Mesenchymal stem cell (in vitro differentiated cells and primary cell): ENCODE results near the gene MRGPRX1. TPM values are rescaled to one million over a fixed set of nuclear protein-coding genes. Genes with fewer than 3 reads are reported as not detected.

Experiments
- DNase-seq: peaks from one replicate; pipeline ENCODE4 v3.0.0-alpha.2; 2013
- H2AFZ ChIP-seq: one replicate; pipeline ENCODE4 v1.6.1; 2013; ENCODE audit warnings: low read depth, mild to moderate bottlenecking, control low read depth, inconsistent platforms, low read length, moderate library complexity
- H2AK5ac ChIP-seq: 2 replicates; pipeline ENCODE4 v1.6.1; 2013; ENCODE audit warnings: low read length, moderate library complexity, mild to moderate bottlenecking, inconsistent platforms; ENCODE audit not compliant: severe bottlenecking
- H2BK120ac ChIP-seq: one replicate; pipeline ENCODE4 v1.6.1; 2013; ENCODE audit warnings: low read depth, mild to moderate bottlenecking, inconsistent platforms, low read length, moderate library complexity
- H2BK12ac ChIP-seq, 2 experiments: one replicate each; pipeline ENCODE4 v1.6.1; 2013; ENCODE audit warnings: inconsistent platforms in 2 of 2, low read length in 2 of 2, mild to moderate bottlenecking in 2 of 2, moderate library complexity in 2 of 2, control low read depth in 1 of 2
- H2BK15ac ChIP-seq: one replicate; pipeline ENCODE4 v1.6.1; 2013; ENCODE audit warnings: mild to moderate bottlenecking, low read depth, inconsistent platforms; ENCODE audit not compliant: poor library complexity, severe bottlenecking
- H2BK5ac ChIP-seq: 2 replicates; pipeline ENCODE4 v1.6.1; 2013; ENCODE audit warnings: low read depth, mild to moderate bottlenecking, low read length, control low read depth, inconsistent platforms; ENCODE audit not compliant: poor library complexity, severe bottlenecking
- H3K14ac ChIP-seq, 2 experiments: one replicate each; pipeline ENCODE4 v1.6.1; 2013; ENCODE audit warnings: inconsistent platforms in 2 of 2, low read length in 2 of 2, control low read depth in 1 of 2, mild to moderate bottlenecking in 1 of 2, moderate library complexity in 1 of 2
- H3K18ac ChIP-seq, 2 experiments: one replicate each; pipeline ENCODE4 v1.6.1; 2013; ENCODE audit warnings: inconsistent platforms in 2 of 2, low read length in 2 of 2, control low read depth in 1 of 2, low read depth in 1 of 2, mild to moderate bottlenecking in 1 of 2
- H3K23ac ChIP-seq, 2 experiments: one replicate each; pipeline ENCODE4 v1.6.1; 2013; ENCODE audit warnings: inconsistent platforms in 2 of 2, low read length in 2 of 2, mild to moderate bottlenecking in 2 of 2, moderate library complexity in 2 of 2, control low read depth in 1 of 2
- H3K27ac ChIP-seq: 2 replicates; pipeline ENCODE4 v1.5.1; 2013; ENCODE audit warnings: mild to moderate bottlenecking, moderate library complexity, low read length, control low read depth, inconsistent platforms; ENCODE audit not compliant: poor library complexity, severe bottlenecking
- H3K27me3 ChIP-seq, 2 experiments: 2 replicates each; pipeline versions ENCODE4 v1.6.1 to v1.7.0; 2013; ENCODE audit warnings: low read length in 2 of 2, mild to moderate bottlenecking in 2 of 2, moderate library complexity in 2 of 2, control low read depth in 1 of 2, inconsistent platforms in 1 of 2; ENCODE audit not compliant: control insufficient read depth in 1 of 2, insufficient read depth in 1 of 2
- H3K36me3 ChIP-seq, 2 experiments: 2 replicates each; pipeline versions ENCODE4 v1.6.1 to v1.7.0; 2013; ENCODE audit warnings: low read length in 2 of 2, control low read depth in 1 of 2, inconsistent platforms in 1 of 2, low read depth in 1 of 2, mild to moderate bottlenecking in 1 of 2; ENCODE audit not compliant: insufficient read depth in 2 of 2, control insufficient read depth in 1 of 2
- H3K4ac ChIP-seq, 2 experiments: one replicate each; pipeline ENCODE4 v1.6.1; 2013; ENCODE audit warnings: inconsistent platforms in 2 of 2, low read length in 2 of 2, mild to moderate bottlenecking in 2 of 2, moderate library complexity in 2 of 2, control low read depth in 1 of 2, low read depth in 1 of 2
- H3K4me1 ChIP-seq: 2 replicates; pipeline ENCODE4 v1.6.1; 2013; ENCODE audit warnings: low read depth, low read length, control low read depth; ENCODE audit not compliant: control insufficient read depth, insufficient read depth
- H3K4me2 ChIP-seq: 2 replicates; pipeline ENCODE4 v1.6.1; 2013; ENCODE audit warnings: low read length, mild to moderate bottlenecking, inconsistent platforms; ENCODE audit not compliant: poor library complexity, severe bottlenecking
- H3K4me3 ChIP-seq, 2 experiments: 2 replicates each; pipeline versions ENCODE4 v1.5.1 to v1.7.0; 2013; ENCODE audit warnings: low read length in 2 of 2, mild to moderate bottlenecking in 2 of 2, control low read depth in 1 of 2, low read depth in 1 of 2; ENCODE audit not compliant: insufficient read depth in 1 of 2
- H3K79me1 ChIP-seq: replicated peaks from 2 replicates; pipeline ENCODE4 v1.6.1; 2013; ENCODE audit warnings: mild to moderate bottlenecking, control low read depth, low read length, inconsistent platforms; ENCODE audit not compliant: poor library complexity, severe bottlenecking
- H3K9ac ChIP-seq: 2 replicates; pipeline ENCODE4 v1.7.0; 2013; ENCODE audit warnings: mild to moderate bottlenecking, low read length, moderate library complexity
- H3K9me3 ChIP-seq: 2 replicates; pipeline ENCODE4 v1.7.0; 2013; ENCODE audit warnings: mild to moderate bottlenecking, low read length; ENCODE audit not compliant: control insufficient read depth
- H4K8ac ChIP-seq: one replicate; pipeline ENCODE4 v1.6.1; 2013; ENCODE audit warnings: inconsistent platforms, mild to moderate bottlenecking, low read length, moderate library complexity
- H4K91ac ChIP-seq: one replicate; pipeline ENCODE4 v1.6.1; 2013; ENCODE audit warnings: mild to moderate bottlenecking, low read length, inconsistent platforms
- WGBS: methylation state at CpG from one replicate; pipeline ENCODE4 v1.1.7; 2013; ENCODE audit warnings: mixed read lengths; 5-methylcytosine and 5-hydroxymethylcytosine counted together
- polyA plus RNA-seq, 2 experiments: library from polyadenylated mRNA; stranded (reverse); fragments of 200-250 nt; gene quantifications; one replicate each; pipeline ENCODE4 v1.2.3, GENCODE V29; 2013

MRGPRX1 gene
- polyA plus RNA-seq (2013, experiment 1 of 2), result not detected
- not detected for polyA plus RNA-seq (2013, experiment 2 of 2)

GRCh38 chr11:18939314-18939713 lies at the start of gene MRGPRX1:
Gene MRGPRX1 (minus strand): TSS chr11:18939414. CDS start chr11:18934784, 4,630 bp downstream.
- no peak within 1 kb of the TSS for H3K4me3 ChIP-seq
- H3K14ac ChIP-seq, result peak within 1 kb of the TSS in 1 of 2 experiments; percentile 63
- H2BK15ac ChIP-seq, result no peak within 1 kb of the TSS
- no peak within 1 kb of the TSS for H2BK5ac ChIP-seq
- no peak within 1 kb of the TSS for H4K8ac ChIP-seq
- WGBS, result 85% methylated on average over 2 of the region's 2 CpGs
- H3K4ac ChIP-seq, result no peak within 1 kb of the TSS
- no peak within 1 kb of the TSS for H2BK12ac ChIP-seq
- H3K4me2 ChIP-seq, result no peak within 1 kb of the TSS
- no peak within 1 kb of the TSS for H3K9ac ChIP-seq
- H4K91ac ChIP-seq, result no peak within 1 kb of the TSS
- no peak within 1 kb of the TSS for H3K18ac ChIP-seq
- H3K27me3 ChIP-seq, result peaks cover 3 to 28% of the 10 kb centered on the region in 2 experiments
- no peak within 1 kb of the TSS for H2AK5ac ChIP-seq
- H3K23ac ChIP-seq, result peak within 1 kb of the TSS in 1 of 2 experiments; percentile 77
- no peak within 1 kb of the TSS for H3K27ac ChIP-seq
- H3K4me1 ChIP-seq, result no peaks in the 10 kb centered on the region
- H2AFZ ChIP-seq, result peak within 1 kb of the TSS; percentile 49
- H3K9me3 ChIP-seq, result no peaks in the 10 kb centered on the region
- no peaks in the 10 kb centered on the region for H3K79me1 ChIP-seq
- DNase-seq, result no peak
- H2BK120ac ChIP-seq, result no peak within 1 kb of the TSS
- H3K36me3 ChIP-seq, result no peaks in the 10 kb centered on the region

DNA sequence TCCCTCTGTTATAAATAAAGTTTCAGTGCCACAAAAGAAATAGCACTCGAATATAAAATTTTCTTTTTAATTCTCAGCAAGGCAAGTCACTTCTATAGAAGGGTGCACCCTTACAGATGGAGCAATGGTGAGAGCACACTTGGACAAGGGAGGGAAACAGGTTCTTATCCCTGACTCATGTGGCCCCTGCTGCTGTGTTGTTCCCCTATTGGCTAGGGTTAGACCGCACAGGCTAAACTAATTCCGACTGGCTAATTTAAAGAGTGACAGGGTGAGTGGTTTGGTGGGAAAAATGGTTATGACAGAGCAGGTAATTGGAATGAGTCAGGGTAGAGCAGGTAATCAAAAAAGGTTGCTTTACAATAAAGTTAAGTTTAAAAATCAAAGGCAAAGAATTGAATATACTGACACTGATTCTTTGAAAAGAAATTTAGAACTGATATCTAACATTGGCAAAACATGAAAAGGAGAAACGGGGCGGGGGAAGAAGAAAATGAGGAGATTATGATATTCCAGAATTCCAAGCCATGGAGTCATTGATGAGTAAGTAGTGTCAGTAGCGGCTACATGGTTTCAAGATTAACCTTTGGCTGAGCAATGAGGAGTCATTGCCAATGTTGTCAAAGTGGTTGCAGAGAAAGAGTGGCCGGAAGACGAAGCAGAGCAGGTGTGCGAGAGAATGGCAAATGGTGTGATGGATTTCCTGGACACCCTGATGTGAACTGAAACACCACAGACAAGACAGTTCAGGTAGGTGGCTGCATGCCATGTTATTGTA lies 48.4 kb upstream of the MRGPRX1 start:
- Histone ChIP-seq H3K27ac (no peak overlapping the region), H3K4me1 (no peaks in the 10 kb centered on the region), H2AFZ (no peak overlapping the region), H2BK5ac (no peak overlapping the region), H2BK120ac (no peak overlapping the region), H2BK15ac (no peak overlapping the region), H3K18ac (no peak overlapping the region), H3K23ac (no peak overlapping the region), H3K9me3 (no peaks in the 10 kb centered on the region), H3K4me3 (no peak overlapping the region), H4K91ac (no peak overlapping the region), H3K36me3 (no peaks in the 10 kb centered on the region), H3K9ac (no peak overlapping the region), H4K8ac (no peak overlapping the region), H2AK5ac (no peak overlapping the region), H3K79me1 (no peaks in the 10 kb centered on the region), H3K4me2 (no peak overlapping the region), H3K14ac (no peak overlapping the region), H2BK12ac (no peak overlapping the region), H3K27me3 (peaks cover 0 to 15% of the 10 kb centered on the region in 2 experiments), H3K4ac (no peak overlapping the region)
- WGBS, result 78% methylated on average over 9 of the region's 9 CpGs
- no peak for DNase-seq

- Histone ChIP-seq H4K8ac (no peak overlapping the region), H2BK120ac (no peak overlapping the region), H3K23ac (no peak overlapping the region), H2BK12ac (no peak overlapping the region), H2AFZ (no peak overlapping the region), H3K9me3 (no peaks in the 10 kb centered on the region), H2AK5ac (no peak overlapping the region), H3K4me3 (no peak overlapping the region), H3K79me1 (no peaks in the 10 kb centered on the region), H3K9ac (no peak overlapping the region), H3K18ac (no peak overlapping the region), H2BK15ac (no peak overlapping the region), H3K4me1 (no peaks in the 10 kb centered on the region), H3K4ac (no peak overlapping the region), H3K27me3 (peaks cover 0 to 15% of the 10 kb centered on the region in 2 experiments), H3K4me2 (no peak overlapping the region), H2BK5ac (no peak overlapping the region), H3K14ac (no peak overlapping the region), H3K36me3 (no peaks in the 10 kb centered on the region), H4K91ac (no peak overlapping the region), H3K27ac (no peak overlapping the region)
- DNase-seq, result no peak
- 55% methylated on average over 3 of the region's 3 CpGs for WGBS
Observed at GRCh38 chr11:18986744-18987143, 47.5 kb upstream of the MRGPRX1 start.

DNA sequence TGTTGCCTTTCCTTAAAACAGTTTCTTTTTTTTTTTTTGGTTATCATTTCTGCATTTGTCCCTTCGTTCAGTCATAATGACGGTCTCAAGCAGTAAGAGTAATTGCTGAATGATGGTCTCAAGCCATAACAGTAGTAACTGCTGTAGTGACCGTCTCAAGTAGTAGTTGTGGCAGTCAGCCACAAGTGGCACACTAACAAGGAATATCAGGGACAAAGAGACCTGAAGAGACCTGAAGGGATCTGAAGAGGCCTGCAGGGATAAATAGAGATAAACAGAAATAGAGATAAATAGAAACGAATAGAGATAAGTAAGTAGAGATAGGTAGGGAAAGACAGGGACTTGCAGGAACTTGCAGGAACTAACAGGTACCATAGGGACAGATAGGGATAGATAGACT lies 42.7 kb upstream of the MRGPRX1 start:
- Histone ChIP-seq H4K8ac (no peak overlapping the region), H2AK5ac (no peak overlapping the region), H3K27me3 (peaks cover 0 to 15% of the 10 kb centered on the region in 2 experiments), H3K4me1 (no peaks in the 10 kb centered on the region), H3K18ac (no peak overlapping the region), H3K14ac (no peak overlapping the region), H3K4me3 (no peak overlapping the region), H2AFZ (no peak overlapping the region), H3K36me3 (no peaks in the 10 kb centered on the region), H4K91ac (no peak overlapping the region), H3K4me2 (no peak overlapping the region), H3K9ac (no peak overlapping the region), H3K79me1 (no peaks in the 10 kb centered on the region), H2BK120ac (no peak overlapping the region), H2BK12ac (no peak overlapping the region), H2BK15ac (no peak overlapping the region), H3K9me3 (peaks cover 5% of the 10 kb centered on the region), H2BK5ac (no peak overlapping the region), H3K23ac (no peak overlapping the region), H3K4ac (no peak overlapping the region), H3K27ac (no peak overlapping the region)
- 59% methylated on average over 4 of the region's 4 CpGs for WGBS
- no peak for DNase-seq
